ENCODE data around the gene PIK3C3.

DNA sequence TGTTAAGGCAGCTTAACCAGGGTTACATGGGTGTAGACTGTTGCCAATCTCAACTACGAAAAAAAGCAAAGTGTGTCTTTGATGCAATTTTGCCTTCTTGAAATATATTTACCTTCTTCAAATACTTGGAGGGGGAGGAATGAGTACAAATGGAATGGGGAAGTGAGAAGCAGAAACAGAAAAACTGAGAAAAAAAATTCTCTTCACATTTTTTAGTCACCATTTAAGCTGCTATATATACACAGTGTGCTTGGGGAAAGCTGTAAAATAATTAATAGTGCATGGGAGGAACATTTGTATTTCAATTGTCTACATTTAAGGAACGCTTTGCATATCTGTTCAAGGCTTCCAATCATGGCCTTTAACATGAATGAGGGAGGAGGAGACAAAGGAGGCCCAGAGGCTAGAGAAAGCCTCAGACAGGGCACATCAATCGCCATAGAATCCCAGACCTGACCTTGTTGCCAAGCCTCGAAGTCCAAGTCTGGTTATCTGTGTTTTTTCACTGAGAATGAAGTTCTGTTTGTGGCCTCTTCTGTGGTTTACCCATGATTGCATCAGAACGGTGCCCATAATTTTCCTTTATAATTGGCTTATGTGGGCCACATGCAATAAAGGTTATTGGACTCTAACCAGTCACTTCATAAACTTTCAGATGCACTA is 158.6 kb downstream of the PIK3C3 start:
- TF ChIP-seq, protein P1, sequence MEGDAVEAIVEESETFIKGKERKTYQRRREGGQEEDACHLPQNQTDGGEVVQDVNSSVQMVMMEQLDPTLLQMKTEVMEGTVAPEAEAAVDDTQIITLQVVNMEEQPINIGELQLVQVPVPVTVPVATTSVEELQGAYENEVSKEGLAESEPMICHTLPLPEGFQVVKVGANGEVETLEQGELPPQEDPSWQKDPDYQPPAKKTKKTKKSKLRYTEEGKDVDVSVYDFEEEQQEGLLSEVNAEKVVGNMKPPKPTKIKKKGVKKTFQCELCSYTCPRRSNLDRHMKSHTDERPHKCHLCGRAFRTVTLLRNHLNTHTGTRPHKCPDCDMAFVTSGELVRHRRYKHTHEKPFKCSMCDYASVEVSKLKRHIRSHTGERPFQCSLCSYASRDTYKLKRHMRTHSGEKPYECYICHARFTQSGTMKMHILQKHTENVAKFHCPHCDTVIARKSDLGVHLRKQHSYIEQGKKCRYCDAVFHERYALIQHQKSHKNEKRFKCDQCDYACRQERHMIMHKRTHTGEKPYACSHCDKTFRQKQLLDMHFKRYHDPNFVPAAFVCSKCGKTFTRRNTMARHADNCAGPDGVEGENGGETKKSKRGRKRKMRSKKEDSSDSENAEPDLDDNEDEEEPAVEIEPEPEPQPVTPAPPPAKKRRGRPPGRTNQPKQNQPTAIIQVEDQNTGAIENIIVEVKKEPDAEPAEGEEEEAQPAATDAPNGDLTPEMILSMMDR (IDR thresholded peaks at IDR 0.05), result no peak
- no peak for TF ChIP-seq POLR2A (IDR thresholded peaks at IDR 0.05)
- TF ChIP-seq POLR2AphosphoS5 (IDR thresholded peaks at IDR 0.05), result no peak
- TF ChIP-seq EP300 (IDR thresholded peaks at IDR 0.05; ENCODE audit: low read depth), result no peak
